Body of pancreas (tissue), 4 donors: ENCODE measurements around the gene SMCHD1. TPM values are rescaled to one million over a fixed set of nuclear protein-coding genes. Genes with fewer than 3 reads are reported as not detected.
A peak's percentile ranks its signal among the peaks of the same experiment; 100 is the strongest.
"Not testable (repeated sequence)": the region's sequence is repeated elsewhere in the genome, so short reads cannot be mapped to it uniquely, and the experiment has no call there.

Source experiments
- ATAC-seq: fragments of 150-250 bp; one replicate; pipeline ENCODE4 v1.9.1; 2016
- DNase-seq, 4 donors: peaks; one replicate each; pipeline ENCODE4 v3.0.0-alpha.2; 2019
- H3K27ac ChIP-seq, 4 donors: fragments of 200-600 bp; sonication (generic); 1 replicate in 3 of 4; 2 replicates in 1 of 4; pipeline versions ENCODE4 v1.5.1 to v1.6.1; 2016 to 2019; ENCODE audit warnings: mild to moderate bottlenecking in 1 of 4, mixed read lengths in 1 of 4, moderate library complexity in 1 of 4
- H3K27me3 ChIP-seq, 2 donors: fragments of 200-600 bp; sonication (generic); one replicate each; pipeline ENCODE4 v1.6.0; 2016; ENCODE audit warnings: mild to moderate bottlenecking in 1 of 2
- H3K36me3 ChIP-seq, 2 donors: fragments of 200-600 bp; sonication (generic); replicated peaks in 1 of 2; 2 replicates each; pipeline ENCODE4 v1.5.1; 2016; ENCODE audit warnings: low read depth in 2 of 2; ENCODE audit not compliant: insufficient read depth in 1 of 2
- H3K4me1 ChIP-seq: fragments of 200-600 bp; sonication (generic); one replicate; pipeline ENCODE4 v1.6.0; 2016
- H3K4me3 ChIP-seq, 2 donors: fragments of 200-600 bp; sonication (generic); 1 replicate in 1 of 2; 2 replicates in 1 of 2; pipeline ENCODE4 v1.5.1; 2016 to 2019
- H3K9me3 ChIP-seq, 3 donors: fragments of 200-600 bp; sonication (generic); 1 replicate in 2 of 3; 2 replicates in 1 of 3; pipeline ENCODE4 v1.5.1; 2016
- CTCF ChIP-seq, 7 experiments: fragments of 450-650 bp in 4 of 7; fragments of 200-600 bp in 3 of 7; sonication (generic) in 3 of 7; IDR thresholded peaks; one replicate each; pipeline ENCODE4 v1.5.1; 2016 to 2019; ENCODE audit warnings: antibody characterized with exemption in 7 of 7
- POLR2A ChIP-seq, 3 donors: fragments of 450-650 bp; IDR thresholded peaks; one replicate each; pipeline ENCODE4 v1.6.1; 2016; ENCODE audit warnings: antibody characterized with exemption in 3 of 3, mild to moderate bottlenecking in 2 of 3
- WGBS, 2 donors: methylation state at CpG; one replicate each; pipeline ENCODE4 v1.1.5; 2017; 5-methylcytosine and 5-hydroxymethylcytosine counted together
- intact Hi-C: fragments of 100-400 bp; cut with DNase I; formaldehyde crosslinking; loops from one replicate; pipeline ENCODE4 v1.15.1; 2023
- total RNA-seq, 2 donors: library from RNA; depleted of rRNA; stranded (reverse); fragments of >200 nt; gene quantifications; one replicate each; pipeline ENCODE4 v1.1.0, GENCODE V29; 2016

SMCHD1 gene
- total RNA-seq, 2 donors from 2014 or later, result 56.0 to 100 TPM

GRCh38 chr18:2824865-2825264 lies 169.3 kb downstream of the SMCHD1 start:
- TF ChIP-seq CTCF (IDR thresholded peaks at IDR 0.05), result no peak
- TF ChIP-seq POLR2A (IDR thresholded peaks at IDR 0.05), result no peak
- ATAC-seq (no peak), DNase-seq (no peak)
- Histone ChIP-seq H3K27ac (no peak overlapping the region), H3K27me3 (no peaks in the 10 kb centered on the region), H3K36me3 (no peaks in the 10 kb centered on the region), H3K4me3 (no peak overlapping the region), H3K9me3 (no peaks in the 10 kb centered on the region), H3K4me1 (no peaks in the 10 kb centered on the region)
- intact Hi-C loops, result no loop called here
- WGBS, 2 donors, result 87 to 91% methylated on average over 5 of the region's 5 CpGs

- Histone ChIP-seq H3K4me3 (no peak overlapping the region), H3K4me1 (no peaks in the 10 kb centered on the region), H3K27ac (no peak overlapping the region), H3K27me3 (no peaks in the 10 kb centered on the region), H3K9me3 (no peaks in the 10 kb centered on the region), H3K36me3 (no peaks in the 10 kb centered on the region)
- intact Hi-C loops, result no loop called here
- ATAC-seq, result no peak
- DNase-seq, result no peak
- TF ChIP-seq CTCF (IDR thresholded peaks at IDR 0.05), result no peak
- no peak for TF ChIP-seq POLR2A (IDR thresholded peaks at IDR 0.05)
- WGBS, 2 donors, result 91 to 96% methylated on average over 3 of the region's 3 CpGs
Measured at GRCh38 chr18:2825613-2826175, 170.2 kb downstream of the SMCHD1 start.

GRCh38 chr18:2826581-2826980 lies 171.1 kb downstream of the SMCHD1 start:
- H3K27me3 ChIP-seq, result no peaks in the 10 kb centered on the region
- WGBS, 2 donors, result 73 to 81% methylated on average over 10 of the region's 10 CpGs
- ATAC-seq (no peak), DNase-seq (peak in 1 of 4 donors; percentile 9)
- H3K27ac ChIP-seq, result no peak overlapping the region
- no peaks in the 10 kb centered on the region for H3K4me1 ChIP-seq
- no peak overlapping the region for H3K4me3 ChIP-seq
- TF ChIP-seq POLR2A (IDR thresholded peaks at IDR 0.05) (no peak), CTCF (IDR thresholded peaks at IDR 0.05) (no peak)
- no peaks in the 10 kb centered on the region for H3K9me3 ChIP-seq
- intact Hi-C loops, result no loop called here
- H3K36me3 ChIP-seq, result no peaks in the 10 kb centered on the region

GRCh38 chr18:2827061-2827460 lies 171.5 kb downstream of the SMCHD1 start:
- no peak for DNase-seq
- WGBS, 2 donors, result 85% methylated on average over 5 of the region's 5 CpGs
- H3K4me1 ChIP-seq, result no peaks in the 10 kb centered on the region
- H3K9me3 ChIP-seq, result no peaks in the 10 kb centered on the region
- H3K36me3 ChIP-seq, result no peaks in the 10 kb centered on the region
- no peak overlapping the region for H3K27ac ChIP-seq
- TF ChIP-seq POLR2A (IDR thresholded peaks at IDR 0.05), result no peak
- no peak for TF ChIP-seq CTCF (IDR thresholded peaks at IDR 0.05)
- ATAC-seq, result no peak
- H3K27me3 ChIP-seq, result no peaks in the 10 kb centered on the region
- no peak overlapping the region for H3K4me3 ChIP-seq
- intact Hi-C loops, result no loop called here

- WGBS, 2 donors, result 79% methylated on average over 3 of the region's 3 CpGs
- H3K27me3 ChIP-seq, H3K36me3 ChIP-seq, H3K27ac ChIP-seq, DNase-seq, ATAC-seq, intact Hi-C loops, H3K4me1 ChIP-seq, H3K9me3 ChIP-seq, H3K4me3 ChIP-seq: not testable (repeated sequence)
Measured at GRCh38 chr18:2836118-2836517, 180.6 kb downstream of the SMCHD1 start.

GRCh38 chr18:2837290-2837689 lies 181.8 kb downstream of the SMCHD1 start:
- H3K4me1 ChIP-seq, DNase-seq, H3K4me3 ChIP-seq, H3K27me3 ChIP-seq, H3K9me3 ChIP-seq, H3K36me3 ChIP-seq, H3K27ac ChIP-seq, ATAC-seq, intact Hi-C loops: not testable (repeated sequence)
